Body of pancreas (tissue), 4 donors: ENCODE measurements around the gene TMEM72.

Experiments
- POLR2A ChIP-seq, 3 donors: fragments of 450-650 bp; IDR thresholded peaks; one replicate each; pipeline ENCODE4 v1.6.1; 2016; ENCODE audit warnings: antibody characterized with exemption in 3 of 3, mild to moderate bottlenecking in 2 of 3
- TF ChIP-seq, protein P1 (sequence below), 7 experiments: fragments of 450-650 bp in 4 of 7; fragments of 200-600 bp in 3 of 7; sonication (generic) in 3 of 7; IDR thresholded peaks; one replicate each; pipeline ENCODE4 v1.5.1; 2016 to 2019; ENCODE audit warnings: antibody characterized with exemption in 7 of 7

DNA sequence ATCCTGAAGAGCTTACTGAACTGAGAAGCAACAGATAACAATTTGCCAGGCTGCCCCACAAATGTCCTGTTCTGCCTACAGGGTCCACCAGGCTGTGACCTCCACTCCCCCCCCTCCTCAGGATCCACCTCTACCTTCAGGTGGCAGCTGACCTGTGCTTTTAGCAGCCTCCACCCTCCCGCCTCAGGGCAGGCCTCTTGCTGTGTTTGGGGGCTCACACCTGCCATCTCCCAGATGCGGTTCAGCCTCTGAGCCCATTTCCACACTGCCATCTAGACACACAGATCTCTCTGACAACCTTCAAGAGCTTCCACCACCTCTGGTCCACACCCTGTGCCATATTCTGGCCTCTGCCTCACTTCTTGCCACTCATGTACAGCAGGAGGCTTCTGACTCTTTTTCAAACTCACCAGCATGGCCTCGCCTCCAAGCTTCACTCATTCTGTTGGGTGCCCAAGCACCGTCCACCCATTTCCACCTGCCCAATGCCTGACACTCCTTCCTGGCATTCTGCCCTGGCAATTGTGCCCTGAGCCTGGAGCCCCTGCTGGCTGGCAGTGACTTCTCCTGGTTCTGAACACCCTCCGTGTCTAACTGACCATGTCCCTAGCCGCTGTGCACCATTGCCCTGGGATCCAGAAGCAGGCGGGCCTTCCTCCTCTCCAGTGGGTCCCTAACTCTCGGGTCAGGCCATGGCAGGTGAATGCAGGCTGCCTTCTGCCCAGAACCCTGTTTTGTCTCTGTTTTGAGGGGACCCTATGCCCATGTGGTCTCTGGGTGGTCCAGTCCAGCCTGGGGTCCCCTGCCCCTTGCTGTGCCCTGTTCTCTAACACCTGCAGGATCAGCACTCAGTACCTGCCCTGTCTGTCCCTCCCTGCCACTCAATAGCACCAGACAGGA is 18.5 kb downstream of the TMEM72 start:
- TF ChIP-seq, protein P1, sequence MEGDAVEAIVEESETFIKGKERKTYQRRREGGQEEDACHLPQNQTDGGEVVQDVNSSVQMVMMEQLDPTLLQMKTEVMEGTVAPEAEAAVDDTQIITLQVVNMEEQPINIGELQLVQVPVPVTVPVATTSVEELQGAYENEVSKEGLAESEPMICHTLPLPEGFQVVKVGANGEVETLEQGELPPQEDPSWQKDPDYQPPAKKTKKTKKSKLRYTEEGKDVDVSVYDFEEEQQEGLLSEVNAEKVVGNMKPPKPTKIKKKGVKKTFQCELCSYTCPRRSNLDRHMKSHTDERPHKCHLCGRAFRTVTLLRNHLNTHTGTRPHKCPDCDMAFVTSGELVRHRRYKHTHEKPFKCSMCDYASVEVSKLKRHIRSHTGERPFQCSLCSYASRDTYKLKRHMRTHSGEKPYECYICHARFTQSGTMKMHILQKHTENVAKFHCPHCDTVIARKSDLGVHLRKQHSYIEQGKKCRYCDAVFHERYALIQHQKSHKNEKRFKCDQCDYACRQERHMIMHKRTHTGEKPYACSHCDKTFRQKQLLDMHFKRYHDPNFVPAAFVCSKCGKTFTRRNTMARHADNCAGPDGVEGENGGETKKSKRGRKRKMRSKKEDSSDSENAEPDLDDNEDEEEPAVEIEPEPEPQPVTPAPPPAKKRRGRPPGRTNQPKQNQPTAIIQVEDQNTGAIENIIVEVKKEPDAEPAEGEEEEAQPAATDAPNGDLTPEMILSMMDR (IDR thresholded peaks at IDR 0.05): no peak
- no peak for TF ChIP-seq POLR2A (IDR thresholded peaks at IDR 0.05)
